Upper lobe of left lung (tissue), 4 donors: Measurements from ENCODE around the gene ALDH3B1.
"Not testable (repeated sequence)": the region's sequence is repeated elsewhere in the genome, so short reads cannot be mapped to it uniquely, and the experiment has no call there.

Experiments used
- CTCF ChIP-seq, 6 experiments: fragments of 450-650 bp in 4 of 6; fragments of 200-600 bp in 2 of 6; sonication (generic) in 2 of 6; IDR thresholded peaks; one replicate each; pipeline ENCODE4 v1.5.1; 2016 to 2019; ENCODE audit warnings: antibody characterized with exemption in 6 of 6
- EP300 ChIP-seq, 4 donors: sonication (generic); formaldehyde crosslinking; IDR thresholded peaks; one replicate each; pipeline ENCODE4 v1.5.1; 2017; ENCODE audit warnings: antibody characterized with exemption in 4 of 4, control low read depth in 2 of 4

GRCh38 chr11:67964746-67965145, 45.4 kb upstream of the ALDH3B1 start:
- not testable (repeated sequence) for TF ChIP-seq CTCF, EP300 (IDR thresholded peaks at IDR 0.05)
